Activated CD4-positive, alpha-beta T cell treated with anti-CD3 and anti-CD28 coated beads for 1 hour (primary cell): ENCODE results near the gene FGF2.
"Not testable (repeated sequence)": the region's sequence is repeated elsewhere in the genome, so short reads cannot be mapped to it uniquely, and the experiment has no call there.

Experiments
- DNase-seq: peaks from one replicate; pipeline ENCODE4 v3.0.0-alpha.2; 2020

Gene FGF2

DNA sequence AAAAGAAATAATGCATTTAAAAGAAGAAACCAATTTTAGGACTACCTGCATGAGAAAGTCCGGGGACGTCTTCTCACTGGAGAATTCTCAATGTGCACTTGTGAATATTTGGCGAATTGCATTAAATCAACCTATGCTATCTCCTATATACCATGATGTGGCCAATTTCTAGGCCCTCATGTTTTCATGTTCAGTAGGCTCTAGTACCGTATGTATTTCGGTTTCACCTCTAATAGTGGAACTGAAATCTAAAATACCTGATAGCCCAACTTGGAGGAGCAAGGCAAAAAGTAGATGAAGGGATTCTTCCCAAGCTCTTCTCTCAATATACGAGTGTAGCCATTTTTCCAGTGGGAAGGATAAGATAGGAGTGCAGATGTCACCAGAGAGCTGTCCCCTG is 11.4 kb upstream of the FGF2 start:
- no peak for DNase-seq

DNA sequence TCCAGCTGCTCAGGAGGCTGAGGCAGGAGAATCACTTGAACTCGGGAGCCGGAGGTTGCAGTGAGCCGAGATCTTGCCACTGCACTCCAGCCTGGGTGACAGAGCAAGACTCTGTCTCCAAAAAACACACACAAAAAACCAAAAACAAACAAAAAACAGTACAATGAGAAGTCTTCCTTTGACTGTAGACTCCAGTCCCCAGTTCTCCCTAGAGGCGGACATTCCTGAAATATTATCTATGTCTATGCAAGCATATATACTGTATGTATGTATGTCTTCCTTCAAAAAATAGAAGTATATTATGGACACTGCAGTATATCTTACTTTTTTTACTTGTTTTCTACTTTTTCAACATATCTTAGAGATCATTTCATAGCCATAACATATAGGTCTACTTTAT is 10.2 kb upstream of the FGF2 start:
- no peak for DNase-seq

DNA sequence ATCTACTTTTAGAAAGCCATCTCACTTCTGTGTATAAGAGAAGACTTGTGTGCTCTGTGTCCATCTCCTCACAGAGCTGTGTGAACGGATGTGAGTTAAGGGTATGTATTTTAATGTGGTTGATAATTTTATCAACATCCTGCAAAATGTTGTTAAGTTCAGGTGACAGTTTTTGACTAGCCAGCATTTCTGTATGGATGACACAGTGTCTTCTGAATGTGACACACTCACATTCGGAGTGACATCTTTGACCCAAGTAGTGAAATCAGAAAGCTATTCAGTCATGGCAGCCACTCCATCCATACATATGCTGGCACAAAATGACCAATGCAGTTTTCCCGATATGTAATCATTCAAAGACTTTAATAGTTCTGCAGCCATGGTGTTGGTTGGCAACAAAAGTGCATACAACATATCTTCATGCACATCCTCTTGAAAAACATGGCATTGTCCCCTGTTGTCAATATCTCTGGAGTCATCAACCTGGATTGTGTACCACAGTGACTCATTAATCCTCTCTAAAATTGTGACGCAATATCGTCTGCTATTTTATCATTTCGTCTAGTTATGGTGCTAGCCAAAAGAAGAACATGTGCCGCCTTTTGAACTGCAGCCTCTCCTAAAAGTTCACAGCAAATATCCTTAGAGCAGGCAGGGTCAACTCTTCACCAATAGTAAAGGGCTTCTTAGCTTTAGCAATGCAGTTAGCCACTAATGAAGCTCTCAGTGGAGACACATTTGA is 6.8 kb upstream of the FGF2 start:
- DNase-seq = no peak

DNA sequence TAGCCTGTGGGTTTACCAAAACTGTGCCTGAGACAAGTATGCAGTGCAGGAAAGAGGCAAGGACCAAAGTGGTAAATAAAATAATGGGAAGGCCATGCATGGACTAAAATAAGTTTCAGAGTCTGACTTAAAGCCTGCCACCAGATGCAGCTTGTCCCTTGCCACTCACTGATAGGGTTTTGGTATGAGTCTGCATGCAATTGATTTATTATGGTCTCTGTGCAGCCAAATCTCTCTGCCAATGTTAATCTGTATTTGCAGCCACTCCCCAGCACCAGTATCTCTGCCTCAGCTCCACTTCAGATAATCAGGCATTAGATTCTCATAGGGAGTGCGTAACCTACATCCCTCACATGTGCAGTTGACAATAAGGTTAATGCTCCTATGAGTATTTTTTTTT is 5.5 kb upstream of the FGF2 start:
- no peak for DNase-seq

DNA sequence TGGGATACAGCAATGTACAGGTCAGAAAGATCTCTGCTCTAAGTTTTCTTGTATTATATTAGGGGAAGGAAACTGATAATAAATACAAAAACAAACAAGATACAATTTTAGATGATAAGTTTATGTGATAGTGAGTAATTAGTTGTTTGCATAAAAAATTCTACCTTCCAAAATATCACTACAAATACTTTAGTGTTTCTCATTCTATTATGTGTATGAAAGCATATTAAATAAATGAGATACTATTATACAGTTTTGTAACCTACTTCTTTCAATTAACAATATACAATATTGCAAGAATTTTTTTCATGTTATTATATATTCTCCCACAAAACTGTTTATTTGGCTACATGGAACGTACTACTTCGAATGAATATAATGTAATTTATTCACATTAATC is 4.2 kb upstream of the FGF2 start:
- no peak for DNase-seq

DNA sequence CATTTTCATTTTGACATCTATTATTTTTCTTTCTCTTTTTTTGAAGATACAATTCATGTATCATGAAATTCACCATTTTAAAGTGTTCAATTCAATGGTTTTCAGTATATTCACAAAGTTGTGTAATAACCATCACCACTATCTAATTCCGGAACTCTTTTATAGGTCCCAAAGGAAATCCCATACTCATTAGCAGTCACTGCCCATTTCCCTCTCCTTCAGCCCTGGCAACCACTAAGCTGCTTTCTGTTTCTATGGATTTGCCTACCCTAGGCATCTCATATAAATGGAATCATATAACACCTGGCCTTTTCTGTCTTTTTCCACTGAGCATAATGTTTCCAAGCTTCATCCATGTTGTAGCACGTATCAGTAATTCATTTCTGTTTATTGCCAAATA is 3.2 kb upstream of the FGF2 start:
- DNase-seq = no peak

DNA sequence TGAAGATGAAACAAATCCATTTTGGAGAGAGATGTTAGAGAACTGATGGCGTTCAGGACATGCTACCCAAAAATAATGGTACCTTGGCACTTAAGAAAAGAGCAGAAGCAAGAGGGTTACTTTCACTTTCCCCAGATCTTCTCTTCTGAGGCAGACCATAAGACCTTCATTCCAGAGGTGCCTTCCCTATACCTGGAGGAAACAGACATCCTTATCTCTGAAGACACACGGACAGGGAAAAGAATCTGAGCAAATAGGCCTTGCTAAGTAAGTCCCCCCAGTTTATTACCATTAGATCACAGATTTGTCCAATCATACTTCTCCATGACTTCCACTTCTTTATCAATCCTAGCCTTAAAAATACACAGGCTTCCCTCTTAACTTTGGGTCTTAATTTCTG is 2.0 kb upstream of the FGF2 start:
- no peak for DNase-seq

DNA sequence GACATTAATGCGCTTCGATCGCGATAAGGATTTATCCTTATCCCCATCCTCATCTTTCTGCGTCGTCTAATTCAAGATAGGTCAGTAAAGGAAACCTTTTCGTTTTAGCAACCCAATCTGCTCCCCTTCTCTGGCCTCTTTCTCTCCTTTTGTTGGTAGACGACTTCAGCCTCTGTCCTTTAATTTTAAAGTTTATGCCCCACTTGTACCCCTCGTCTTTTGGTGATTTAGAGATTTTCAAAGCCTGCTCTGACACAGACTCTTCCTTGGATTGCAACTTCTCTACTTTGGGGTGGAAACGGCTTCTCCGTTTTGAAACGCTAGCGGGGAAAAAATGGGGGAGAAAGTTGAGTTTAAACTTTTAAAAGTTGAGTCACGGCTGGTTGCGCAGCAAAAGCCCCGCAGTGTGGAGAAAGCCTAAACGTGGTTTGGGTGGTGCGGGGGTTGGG is 528 bp upstream of the FGF2 start:
- DNase-seq = no peak

DNA sequence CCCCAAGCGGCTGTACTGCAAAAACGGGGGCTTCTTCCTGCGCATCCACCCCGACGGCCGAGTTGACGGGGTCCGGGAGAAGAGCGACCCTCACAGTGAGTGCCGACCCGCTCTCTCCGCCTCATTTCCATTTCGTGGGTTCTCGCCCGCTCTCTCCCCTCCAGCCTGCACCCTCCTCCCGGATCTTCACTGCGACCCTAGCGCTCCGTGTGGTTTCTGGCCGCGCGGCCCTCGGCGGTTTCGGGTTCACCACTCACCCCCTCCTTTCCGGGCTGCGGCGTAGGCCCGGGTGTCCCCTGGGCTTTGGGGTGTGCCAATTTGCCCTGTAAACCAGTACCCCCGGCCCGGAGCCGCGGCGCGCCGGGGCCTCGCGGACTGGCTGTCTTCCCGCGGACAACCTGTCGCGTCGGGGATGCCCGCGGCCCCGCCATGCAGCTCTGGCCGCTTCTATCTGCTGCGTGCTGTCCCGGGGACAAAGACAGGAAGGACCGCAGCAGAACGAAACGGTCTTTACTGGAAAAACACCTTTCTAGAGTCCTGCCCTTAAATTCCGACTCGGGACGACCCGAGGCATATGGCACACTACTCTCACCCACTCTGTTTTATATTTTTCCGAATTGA is 737 bp downstream of the FGF2 start:
- DNase-seq = no peak

DNA sequence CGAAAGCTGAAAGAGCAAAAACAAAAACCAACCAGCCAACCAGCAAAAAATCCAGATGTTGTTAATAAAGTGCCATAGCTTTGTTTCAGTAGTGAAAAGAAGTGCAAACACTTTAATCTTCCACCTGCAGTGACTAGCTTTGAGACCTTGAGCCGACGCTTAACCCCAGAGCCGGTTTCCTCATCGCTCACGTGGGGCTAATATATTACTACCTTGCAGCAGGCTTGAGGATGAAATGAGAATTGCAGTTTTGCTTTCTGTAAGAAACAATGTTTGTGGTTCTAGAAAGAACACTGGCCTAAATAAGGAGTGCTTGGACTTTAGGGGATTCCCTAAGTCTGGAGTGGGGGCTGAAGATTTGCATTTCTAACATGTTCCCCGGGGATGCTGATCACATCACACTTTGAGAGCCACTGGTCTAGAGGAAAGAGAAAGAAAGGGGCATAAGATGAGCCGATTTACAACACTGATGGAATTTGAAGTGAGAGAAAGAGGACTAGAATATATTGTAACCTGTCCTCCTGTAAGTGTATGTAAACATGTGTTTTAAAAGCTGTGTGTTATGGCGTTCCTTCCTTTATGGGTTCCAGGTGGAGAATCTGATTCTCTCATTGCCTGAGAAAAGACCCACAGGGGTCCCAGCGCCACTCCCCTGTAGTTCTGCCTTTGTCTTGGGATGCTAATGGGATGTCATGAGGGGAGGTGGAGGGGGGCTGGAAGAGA is 1.4 kb downstream of the FGF2 start:
- no peak for DNase-seq

DNA sequence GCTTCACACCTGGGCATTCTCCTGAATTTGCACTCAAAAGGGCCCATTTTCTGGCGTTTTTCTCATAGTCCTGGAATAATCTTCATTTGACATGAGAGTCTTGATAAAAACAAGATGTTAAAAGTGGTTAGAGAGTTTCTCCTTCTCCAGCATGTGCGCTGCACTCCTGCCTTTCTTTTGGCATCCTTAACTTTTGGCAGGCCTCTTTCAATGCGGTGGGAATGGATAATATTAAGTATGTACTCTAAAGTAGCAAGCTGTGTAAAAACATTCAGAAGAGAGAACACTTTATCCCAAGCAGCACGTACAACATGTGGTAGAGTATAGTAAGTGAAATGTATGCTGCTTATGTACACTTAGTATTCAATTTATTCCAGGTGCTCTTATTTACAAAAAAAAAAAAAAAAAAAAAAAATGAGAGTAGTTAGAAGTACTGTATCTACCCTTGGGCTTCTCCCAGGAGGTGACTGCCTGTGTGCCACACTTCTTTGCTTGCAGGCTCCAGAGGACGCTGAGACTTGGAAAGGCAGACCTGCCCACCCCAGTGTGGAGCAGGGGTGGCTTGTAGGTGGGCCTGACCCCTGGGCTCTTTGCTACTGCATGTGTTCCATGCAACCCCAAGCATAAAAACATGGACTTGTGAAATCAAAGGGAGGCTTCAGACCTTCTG is 3.9 kb downstream of the FGF2 start:
- no peak for DNase-seq

DNA sequence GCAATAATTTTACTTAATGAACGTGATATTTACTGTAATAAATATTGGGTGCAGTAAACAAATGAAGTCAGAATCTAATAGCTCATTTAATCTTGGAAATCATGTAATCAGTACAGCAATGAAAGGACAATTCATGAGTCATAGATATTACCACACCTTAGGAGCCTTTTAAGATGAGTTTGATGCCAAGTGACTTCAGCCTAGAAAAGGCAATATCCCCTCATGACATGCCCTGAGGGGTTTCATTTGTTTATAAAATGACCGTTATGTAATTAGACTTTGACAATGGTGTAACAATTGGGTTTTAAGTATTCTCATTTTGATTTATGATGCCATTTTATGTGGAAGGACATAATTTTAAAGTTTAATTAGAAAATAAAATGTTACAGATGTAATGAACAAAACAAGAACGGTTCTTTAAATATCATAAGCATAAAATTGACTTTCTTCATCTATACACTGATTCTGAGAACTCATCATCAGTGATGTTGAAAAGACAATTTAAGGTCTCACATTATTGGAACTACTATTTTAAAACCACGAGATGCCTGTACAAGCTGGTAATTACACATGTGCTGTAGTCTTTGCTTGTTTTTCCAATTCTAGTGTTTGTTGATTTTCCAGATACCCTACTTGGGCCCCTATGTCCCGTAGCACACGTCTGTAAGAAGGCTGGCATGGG is 5.0 kb downstream of the FGF2 start:
- DNase-seq = no peak

DNA sequence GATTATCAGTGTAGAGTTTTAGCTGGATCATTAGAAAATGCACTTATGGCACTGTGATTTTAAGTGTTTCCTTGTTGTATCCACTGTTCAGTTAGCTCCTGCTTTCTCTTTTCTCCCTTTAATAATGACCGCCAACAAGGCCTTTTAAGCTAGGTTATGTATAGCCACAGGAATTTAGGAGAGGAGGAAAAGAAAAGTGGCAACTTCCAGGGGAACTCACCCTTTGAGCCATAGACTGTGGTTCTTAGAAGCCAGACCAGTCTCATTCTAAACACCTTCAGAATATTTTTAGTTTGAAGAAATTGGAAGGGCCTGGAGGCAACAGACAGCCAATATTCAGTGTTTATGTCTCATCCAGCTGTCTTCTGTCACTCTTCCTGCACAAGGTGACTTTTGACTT is 6.1 kb downstream of the FGF2 start:
- no peak for DNase-seq

DNA sequence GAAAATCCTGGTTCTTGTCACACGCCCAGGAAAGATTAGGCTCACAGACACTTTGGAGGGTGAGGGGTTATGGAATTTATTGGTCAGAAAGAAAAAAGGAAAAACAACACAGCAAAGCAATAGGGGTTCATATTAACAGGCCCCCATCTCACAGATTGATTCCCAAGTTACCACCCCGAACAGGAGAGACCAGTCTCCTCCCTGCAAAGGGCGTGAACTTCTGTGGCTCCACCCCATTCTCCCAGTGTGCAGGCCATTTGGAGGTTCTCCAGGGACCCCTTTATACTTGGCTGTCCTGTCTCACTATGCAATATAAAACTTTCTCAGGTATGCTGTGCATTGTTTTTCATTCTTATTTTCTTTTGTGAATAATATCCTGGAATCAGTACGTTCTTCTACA is 7.4 kb downstream of the FGF2 start:
- no peak for DNase-seq

DNA sequence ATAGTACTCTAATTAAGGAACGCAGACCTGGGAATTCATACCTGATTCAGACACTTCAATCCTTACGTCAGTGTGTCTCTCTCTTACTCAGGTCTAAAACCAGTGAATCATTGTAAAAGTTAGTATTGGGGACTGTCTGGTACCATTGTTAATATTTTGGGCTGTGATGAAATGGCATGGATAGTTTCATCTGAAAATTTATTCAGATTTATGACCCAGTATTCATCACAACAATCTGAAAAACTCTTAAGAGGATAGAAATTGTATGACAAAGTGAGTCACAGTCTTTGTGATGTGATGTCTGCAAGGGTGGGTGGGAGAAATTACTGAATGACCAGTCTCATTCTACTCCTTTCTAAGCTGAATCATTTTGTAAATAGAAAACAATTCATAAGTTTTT is 10.3 kb downstream of the FGF2 start:
- no peak for DNase-seq

DNA sequence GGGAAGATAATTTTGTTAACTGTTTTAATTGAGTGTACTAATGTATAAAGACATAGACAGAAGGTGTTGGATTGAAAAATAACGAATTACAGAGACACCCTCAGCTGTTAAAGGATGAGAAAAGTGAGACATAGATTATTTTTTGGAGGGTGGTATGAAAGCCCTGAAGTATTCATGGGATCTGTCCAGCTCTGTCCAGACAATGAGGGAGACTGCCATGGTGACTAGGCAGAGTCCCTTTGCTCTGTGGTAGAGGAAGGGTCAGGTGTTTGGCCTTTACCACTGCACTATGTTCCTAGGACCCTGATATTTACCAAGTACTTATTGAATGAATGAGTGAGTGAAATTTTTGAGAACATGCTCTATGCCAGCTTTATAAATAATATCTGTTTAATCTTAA is 11.4 kb downstream of the FGF2 start:
- no peak for DNase-seq

DNA sequence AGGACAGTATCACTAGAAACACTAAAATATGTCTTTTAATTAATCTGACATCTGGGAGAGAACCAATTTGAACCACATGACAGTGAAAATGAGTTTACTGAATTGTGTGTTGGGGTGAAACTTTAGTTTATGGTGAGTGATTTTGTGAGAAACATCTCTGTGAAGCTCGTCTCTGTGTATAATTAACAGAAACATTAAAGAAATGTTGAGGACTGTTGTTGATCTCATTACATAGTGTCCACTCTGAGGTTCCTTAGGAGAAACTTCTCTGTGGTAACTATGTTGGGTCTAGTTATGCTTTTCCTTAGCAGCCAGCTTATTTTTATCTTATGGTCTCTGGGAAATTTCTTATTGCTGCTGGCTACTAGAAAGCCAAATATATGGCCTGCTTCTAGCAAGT is 15.8 kb downstream of the FGF2 start:
- no peak for DNase-seq

DNA sequence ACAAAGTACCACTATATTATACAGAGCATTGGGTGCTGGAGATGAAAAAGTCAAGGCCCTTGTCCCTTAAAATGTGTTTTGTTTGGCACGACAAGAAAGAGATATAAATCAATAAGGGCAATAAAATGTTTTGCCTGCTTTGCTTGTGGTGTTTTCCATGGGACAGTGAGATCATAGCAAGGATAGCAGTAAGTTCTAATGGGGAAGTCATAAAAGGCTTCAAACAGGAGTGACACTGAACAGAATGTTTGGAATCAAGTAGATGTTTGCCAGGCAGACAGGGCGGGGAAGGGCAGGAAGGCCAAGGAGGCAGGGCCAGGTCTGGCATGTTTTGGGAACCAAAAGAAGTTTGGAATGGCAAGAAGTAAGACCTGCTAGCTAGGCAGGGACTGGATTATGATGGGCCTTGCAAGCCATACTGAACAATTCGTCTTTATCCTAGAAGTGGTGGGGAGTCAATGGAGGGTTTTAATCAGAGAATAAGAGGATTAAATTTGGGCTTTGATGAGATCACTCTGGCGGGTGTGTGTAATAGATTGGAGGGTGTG is 16.4 kb downstream of the FGF2 start:
- DNase-seq = no peak

DNA sequence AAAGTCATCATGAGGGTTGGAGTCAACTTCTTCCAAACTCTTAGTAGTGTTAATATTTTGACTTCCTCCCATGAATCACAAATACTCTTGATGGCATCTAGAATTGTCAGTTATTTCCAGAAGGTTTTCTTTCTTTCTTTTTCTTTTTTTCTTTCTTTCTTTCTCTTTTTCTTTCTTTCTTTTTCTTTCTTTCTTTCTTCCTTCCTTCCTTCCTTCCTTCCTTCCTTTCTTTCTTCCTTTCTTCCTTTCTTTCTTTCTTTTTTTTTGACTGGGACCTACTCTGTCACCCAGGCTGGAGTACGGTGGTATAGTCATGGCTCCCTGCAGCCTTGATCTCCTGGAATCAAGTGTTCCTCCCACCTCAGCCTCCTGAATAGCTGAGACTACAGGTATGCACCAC is 17.8 kb downstream of the FGF2 start:
- DNase-seq = not testable (repeated sequence)

DNA sequence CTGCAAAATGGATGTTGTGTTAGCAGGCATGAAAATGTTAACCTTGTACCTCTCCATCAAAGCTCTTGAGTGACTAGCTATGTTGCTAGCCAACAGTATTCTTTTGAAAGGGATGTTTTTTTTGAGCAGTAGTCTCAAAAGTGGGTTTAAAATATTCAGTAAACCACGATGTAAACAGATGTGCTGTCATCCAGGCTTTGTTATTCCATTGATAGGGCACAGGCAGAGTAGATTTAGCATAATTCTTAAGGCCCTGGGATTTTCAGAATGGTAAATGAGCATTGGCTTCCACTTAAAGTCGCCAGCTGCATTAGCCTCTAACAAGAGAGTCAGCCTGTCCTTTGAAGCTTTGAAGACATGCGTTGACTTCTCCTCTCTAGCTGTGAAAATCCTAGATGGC is 18.4 kb downstream of the FGF2 start:
- DNase-seq = no peak

DNA sequence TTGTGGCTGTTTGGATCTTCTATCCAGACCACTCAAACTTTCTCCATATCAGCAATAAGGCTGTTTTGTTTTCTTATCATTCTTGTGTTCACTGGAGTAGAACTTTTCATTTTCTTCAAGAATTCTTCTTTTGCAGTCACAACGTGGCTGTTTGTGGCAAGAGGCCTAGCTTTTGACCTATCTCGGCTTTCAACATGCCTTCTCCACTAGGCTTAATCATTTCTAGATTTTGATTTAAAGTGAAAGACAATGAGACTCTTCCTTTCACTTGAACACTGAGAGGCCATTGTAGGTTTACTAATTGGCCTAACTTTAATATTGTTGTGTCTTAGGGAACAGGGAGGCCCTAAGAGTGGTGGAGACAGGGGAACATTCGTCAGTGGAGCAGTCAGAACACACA is 19.1 kb downstream of the FGF2 start:
- no peak for DNase-seq

DNA sequence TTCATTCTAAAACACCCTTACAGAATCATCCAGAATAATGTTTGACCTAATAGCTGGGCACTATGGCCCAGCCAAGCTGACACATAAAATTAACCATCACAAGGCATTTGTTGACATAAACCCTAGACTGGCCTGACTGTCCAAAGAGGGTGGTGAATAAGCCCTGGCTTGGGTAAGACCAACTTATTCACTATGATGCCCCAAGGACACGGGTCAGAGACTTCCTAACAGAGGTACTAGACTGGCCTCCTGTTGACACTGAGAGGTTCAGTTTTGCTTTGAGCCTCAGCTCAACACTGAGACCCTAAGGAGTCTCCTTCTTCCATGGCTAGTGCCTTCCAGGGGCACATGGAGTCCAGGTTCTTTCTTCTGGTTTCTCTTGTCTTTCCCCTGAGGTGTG is 21.3 kb downstream of the FGF2 start:
- no peak for DNase-seq

DNA sequence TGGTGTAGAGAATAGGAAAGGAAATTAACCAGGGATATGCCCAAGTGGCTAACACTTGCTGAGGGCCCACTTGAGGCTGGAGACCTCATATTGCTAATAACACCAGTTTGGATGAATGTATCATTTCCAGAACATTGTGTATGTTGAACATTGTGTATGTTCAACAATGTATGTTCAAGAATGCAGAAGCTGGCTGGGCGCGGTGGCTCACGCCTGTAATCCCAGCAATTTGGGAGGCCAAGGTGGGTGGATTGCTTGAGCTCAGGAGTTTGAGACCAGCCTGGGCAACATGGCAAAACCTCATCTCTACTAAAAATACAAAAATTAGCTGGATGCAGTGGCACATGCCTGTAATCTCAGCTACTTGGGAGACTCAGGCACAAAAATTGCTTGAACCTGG is 23.2 kb downstream of the FGF2 start:
- DNase-seq = not testable (repeated sequence)
